ENCODE results near the gene DPH5.
"Not testable (repeated sequence)": the region's sequence is repeated elsewhere in the genome, so short reads cannot be mapped to it uniquely, and the experiment has no call there.

DPH5 gene

GRCh38 chr1:100976936-100977335 is 48.6 kb downstream of the DPH5 start:
- no peak for DNase-seq

GRCh38 chr1:100972185-100972584 is 53.4 kb downstream of the DPH5 start:
- no peak for DNase-seq

GRCh38 chr1:100971021-100971420 is 54.6 kb downstream of the DPH5 start:
- no peak for DNase-seq

- DNase-seq, result no peak
Measured at GRCh38 chr1:100969327-100969726, 56.3 kb downstream of the DPH5 start.

GRCh38 chr1:100968621-100969020 is 57.0 kb downstream of the DPH5 start:
- no peak for DNase-seq

GRCh38 chr1:100960098-100960497 is 65.5 kb downstream of the DPH5 start:
- no peak for DNase-seq

- DNase-seq, result no peak
Measured at GRCh38 chr1:100959502-100960060, 66.0 kb downstream of the DPH5 start.

GRCh38 chr1:100955322-100955721 is 70.3 kb downstream of the DPH5 start:
- DNase-seq, result no peak

GRCh38 chr1:100953960-100954730 is 71.4 kb downstream of the DPH5 start:
- no peak for DNase-seq

- not testable (repeated sequence) for DNase-seq
Measured at GRCh38 chr1:100952970-100953369, 72.6 kb downstream of the DPH5 start.

GRCh38 chr1:100952104-100952745 is 73.4 kb downstream of the DPH5 start:
- no peak for DNase-seq

- DNase-seq, result no peak
Measured at GRCh38 chr1:100950781-100951180, 74.8 kb downstream of the DPH5 start.

GRCh38 chr1:100950337-100950736 is 75.2 kb downstream of the DPH5 start:
- no peak for DNase-seq

GRCh38 chr1:100949515-100950158 is 75.9 kb downstream of the DPH5 start:
- not testable (repeated sequence) for DNase-seq

- not testable (repeated sequence) for DNase-seq
Measured at GRCh38 chr1:100948721-100949405, 76.7 kb downstream of the DPH5 start.

GRCh38 chr1:100947816-100948215 is 77.8 kb downstream of the DPH5 start:
- not testable (repeated sequence) for DNase-seq

GRCh38 chr1:100946064-100946463 is 79.5 kb downstream of the DPH5 start:
- not testable (repeated sequence) for DNase-seq

- no peak for DNase-seq
Measured at GRCh38 chr1:100943533-100943932, 82.1 kb downstream of the DPH5 start.

GRCh38 chr1:100942304-100943046 is 83.1 kb downstream of the DPH5 start:
- DNase-seq, result no peak

- DNase-seq, result no peak
Measured at GRCh38 chr1:100941580-100942216, 83.9 kb downstream of the DPH5 start.

GRCh38 chr1:100941098-100941527 is 84.5 kb downstream of the DPH5 start:
- DNase-seq, result no peak

Data from GDM1 (cell line).